SKM-1 treated with dmso at 0.1 percent for 144 hours (cell line): ENCODE data around the gene TSPOAP1.
A peak's percentile ranks its signal among the peaks of the same experiment; 100 is the strongest.

Source experiments
- DNase-seq: peaks from one replicate; lab custom pipeline; 2025; ENCODE audit not compliant: unreplicated experiment; lab: John Stamatoyannopoulos, UW

Gene TSPOAP1

DNA sequence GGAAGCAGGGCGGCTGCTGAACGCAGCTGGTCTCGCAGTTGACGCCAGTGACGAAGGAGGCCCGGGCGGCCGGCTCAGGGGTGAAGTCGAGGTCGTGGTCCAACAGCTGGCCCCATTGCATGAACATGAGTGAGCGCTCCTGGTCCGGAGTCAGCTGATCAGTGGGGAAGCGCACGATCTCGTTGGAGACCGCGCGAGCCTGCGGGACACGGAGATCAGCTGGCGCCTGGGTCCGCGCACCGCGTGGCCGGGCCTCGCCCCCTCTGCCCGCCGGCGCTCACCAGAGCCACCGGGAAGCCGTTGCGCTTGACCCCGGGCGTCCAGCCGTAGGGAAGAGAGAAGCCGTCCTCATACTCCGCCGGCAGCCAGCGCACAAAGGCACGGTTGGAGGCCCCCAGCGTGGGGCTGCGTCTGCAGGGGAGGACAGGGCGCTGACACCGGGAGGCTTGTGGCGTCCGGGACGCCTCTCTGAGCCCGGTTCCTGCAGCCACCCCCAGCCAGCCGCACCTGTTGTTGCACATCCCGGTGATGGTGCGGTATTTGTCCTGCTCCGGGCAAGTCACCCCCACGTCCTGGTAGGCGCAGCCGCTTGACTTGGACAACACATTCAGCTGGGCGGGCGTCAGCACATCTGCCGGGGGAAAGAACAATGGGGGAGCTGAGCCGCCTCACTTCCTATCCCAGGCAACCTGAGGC lies 49.4 kb downstream of the TSPOAP1 start:
- DNase-seq: peak; percentile 45

DNA sequence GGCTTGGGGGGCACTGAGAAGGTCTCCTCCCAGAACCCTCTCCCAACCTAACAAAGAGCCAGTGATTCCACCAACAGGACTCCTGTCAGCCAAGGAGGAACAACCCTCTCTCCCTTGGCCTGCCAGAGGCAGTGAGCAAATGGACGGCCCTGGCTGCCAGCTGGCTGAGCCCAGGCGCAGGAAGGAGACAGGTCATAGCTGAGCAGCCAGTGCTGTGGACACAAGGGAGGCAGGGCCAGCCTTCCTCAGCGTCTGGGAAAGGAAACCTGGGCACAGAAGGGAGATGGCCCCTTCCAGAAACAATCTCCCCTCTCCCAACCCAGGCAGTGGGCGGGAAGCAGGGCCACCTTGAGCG lies 50.0 kb downstream of the TSPOAP1 start:
- DNase-seq: no peak

DNA sequence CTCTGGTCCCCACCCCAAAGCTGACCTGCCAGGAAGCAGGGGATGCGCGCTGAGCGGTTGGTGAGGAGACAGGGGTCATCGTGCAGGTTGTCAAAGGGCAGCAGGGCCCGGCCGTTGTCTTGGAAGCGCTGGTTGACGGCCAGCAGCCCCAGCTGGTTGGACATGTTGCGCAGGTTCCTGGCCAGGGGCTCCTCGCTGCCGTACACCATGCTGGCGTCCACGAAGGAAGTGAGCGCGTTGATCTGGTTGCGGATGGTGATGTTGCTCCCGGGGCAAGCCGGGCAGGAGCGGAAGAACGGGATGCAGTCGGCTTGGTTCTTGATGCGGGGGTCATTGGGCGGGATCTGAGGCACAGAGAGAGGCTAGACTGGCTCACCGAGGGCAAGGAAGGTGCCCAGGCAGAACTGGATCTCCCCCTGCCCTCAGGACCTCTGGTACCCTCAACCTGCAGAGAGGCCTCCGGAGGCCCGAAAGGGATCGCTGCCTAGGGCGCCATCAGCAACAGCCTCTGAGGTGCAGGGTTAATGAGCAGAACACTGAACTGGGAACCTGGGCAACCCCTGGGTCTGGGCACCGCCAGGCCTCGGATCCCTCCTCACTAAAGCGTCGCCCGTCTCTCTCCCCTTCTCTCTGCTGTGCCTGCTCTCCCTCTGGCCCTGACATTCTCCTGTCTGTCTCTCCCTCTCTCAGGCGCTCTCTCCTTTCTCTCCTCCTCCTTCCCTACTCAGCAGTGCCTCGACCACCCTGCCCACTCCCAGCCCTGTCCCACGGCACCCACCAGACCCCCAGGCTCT lies 50.6 kb downstream of the TSPOAP1 start:
- DNase-seq: no peak

DNA sequence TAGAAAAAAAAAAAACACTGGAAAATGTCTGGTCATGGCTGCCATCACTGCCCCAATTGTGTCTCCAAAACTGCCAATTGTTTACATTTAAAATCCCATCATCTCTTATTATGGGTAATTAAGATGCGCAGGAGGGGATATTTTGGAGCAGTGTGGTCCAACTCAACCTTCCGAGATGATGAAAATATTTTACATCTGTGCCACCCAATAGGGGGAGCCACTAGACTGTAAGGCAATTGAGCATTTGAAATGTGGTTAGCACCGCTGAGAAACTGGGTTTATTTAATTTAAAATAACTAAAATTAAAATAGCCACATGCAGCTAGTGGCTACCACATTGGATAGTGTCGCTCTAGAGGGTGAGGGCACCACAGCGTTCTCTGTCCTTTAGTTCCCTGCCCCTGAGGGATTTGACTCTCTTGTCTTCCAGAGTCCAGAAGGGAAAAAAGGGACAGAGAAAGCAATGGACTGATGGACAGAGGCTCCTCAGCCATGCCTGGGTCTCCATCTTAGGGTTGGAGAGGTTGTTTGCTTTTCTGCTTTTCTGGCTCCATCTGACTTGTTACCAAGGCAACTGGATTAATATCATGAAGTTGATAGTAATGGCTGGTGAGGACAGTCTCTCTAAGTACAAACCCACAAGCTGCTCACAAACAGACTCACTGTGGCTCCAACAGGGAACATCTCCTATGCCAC lies 51.3 kb downstream of the TSPOAP1 start:
- no peak for DNase-seq

DNA sequence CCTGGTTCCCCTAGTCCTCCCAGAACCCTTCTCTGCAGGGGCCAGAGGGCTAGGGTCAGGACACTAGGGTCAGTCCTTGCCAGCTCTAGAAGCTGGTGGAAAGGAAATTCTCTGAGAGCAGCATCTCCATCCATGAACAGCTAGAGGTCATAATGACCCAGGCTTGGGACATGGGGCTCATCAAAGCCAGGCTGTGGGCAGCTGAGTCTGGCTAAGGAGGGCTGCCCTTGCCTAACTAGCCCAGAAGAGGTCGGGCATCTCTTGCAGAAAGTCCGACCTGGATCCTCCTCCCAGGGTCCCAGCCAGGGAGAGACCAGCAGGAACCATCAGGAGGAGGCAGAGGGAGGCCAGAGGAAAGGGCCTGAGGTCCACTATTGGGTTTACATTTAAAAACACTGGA lies 52.2 kb downstream of the TSPOAP1 start:
- DNase-seq: no peak

DNA sequence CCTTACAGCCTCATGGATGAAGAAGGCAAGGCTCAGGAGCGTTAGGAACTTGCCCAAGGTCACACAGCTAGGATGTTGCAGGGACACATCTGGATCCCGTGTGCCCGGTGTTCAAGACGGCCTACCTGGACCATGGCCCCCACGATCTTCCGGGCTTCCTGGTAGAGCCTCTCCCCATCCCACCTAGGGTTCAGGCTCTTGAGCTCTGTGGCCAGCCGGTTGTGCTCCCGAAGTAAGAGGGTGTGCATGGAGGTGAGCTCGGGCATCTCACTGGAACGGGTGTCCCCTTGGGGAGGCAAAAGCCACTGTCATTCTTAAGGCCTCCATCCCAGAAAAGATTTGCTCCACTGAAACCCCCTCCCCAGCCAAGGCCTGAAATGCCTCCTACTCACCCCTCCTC lies 53.2 kb downstream of the TSPOAP1 start:
- no peak for DNase-seq

DNA sequence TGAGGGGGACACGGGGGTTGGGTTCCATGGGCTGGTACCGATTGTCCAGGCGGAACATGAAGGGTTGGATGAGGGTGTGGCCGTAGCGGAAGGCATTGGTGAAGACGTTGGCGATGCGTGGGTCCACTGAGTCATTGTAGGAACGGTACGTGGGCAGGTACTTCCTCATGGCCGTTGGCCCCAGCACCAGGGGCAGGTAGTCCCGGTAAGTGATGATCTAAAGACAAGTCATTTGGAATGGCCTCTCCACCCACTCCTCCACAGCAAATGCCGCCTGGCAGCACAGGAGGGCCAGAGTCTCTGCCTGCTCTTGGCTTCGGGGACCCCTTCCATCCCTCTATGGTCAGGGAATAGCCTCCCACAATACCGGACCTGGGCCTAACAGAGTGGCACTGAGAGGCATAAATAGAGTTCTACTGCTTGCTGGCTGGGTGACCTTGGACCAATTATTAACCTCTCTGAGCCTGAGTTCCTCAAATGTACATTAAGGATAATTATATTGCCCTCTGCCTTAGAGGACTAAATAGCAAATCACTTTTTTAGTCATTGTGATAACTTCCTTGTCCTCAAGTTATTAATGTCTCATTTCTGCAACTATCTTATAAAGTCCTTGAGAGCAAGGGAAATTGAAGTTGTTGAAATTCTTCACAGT lies 55.0 kb downstream of the TSPOAP1 start:
- DNase-seq: no peak

DNA sequence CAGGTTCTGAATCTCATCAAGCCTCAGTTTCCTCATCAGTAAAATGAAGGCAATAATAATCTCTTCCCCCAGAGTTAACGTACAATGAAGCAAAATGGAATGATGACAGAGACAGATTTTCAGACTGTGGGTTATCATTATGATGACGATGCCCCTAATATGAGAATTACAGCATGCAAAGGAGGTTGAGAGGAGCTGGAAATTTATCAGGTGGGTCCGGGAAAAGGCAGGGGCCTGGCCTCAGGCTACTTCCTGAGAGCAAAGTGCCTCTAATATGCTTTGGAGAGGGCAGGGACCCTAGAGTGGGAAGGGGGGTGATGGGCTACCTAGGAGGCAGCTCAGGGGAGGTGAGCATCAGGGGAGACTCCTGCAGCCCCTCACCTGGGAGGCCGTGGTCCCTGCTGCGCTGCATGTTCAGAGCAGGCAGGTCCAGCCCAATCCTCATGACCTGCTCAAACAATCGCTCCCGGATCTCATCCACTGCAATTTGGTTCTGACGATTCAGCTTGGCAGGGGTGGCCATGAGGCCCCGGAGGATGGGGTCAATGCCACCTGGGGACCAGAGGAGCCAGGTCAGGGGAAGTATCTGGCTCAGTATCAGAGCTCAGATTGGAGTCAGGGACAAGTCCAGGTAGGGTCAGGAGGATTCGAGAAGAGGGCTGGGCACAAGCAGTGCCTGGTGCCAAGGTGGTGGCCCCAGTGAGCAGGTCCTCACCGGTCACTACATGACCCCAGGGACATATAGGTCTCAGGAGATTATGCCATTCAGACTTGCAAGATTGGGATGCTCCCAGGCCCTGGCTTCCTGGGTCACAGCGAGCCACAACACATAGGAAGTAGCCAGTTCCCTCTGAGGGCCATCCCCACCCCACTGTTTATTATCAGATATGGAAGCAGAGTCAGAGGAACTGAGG lies 56.0 kb downstream of the TSPOAP1 start:
- no peak for DNase-seq

DNA sequence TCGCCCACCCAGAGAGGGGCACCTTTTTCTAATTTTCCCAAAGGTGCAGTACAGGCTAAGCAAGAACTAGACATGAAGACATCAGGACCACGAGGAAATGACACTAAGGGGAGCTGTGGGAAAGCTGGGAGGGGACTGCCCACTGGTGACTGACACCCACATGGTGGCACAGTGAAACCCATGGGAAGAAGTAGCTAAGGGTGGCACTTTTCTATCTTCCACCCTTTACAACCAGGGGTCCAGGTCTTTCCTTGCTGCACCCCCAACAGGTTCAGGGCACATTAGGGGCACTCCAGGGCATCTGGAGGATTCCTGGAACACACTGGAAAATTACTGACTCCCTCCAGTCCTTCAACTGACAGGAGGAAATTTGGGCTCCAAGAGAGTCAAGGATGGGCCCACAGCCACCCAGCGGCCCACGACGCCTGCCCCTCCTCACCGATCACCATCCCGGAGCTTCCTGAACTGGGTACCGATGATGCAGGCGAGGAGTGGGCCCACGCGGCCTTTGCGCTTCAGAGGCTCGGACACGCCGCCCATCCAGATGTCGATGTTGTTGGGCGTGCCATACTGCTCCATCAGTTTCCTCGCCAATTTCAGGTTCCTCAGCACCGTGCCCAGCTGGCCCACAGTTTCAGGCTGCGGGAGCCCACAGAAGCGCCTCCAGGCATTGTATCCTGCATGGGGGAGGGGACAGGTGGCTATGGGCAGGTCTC lies 57.2 kb downstream of the TSPOAP1 start:
- no peak for DNase-seq

DNA sequence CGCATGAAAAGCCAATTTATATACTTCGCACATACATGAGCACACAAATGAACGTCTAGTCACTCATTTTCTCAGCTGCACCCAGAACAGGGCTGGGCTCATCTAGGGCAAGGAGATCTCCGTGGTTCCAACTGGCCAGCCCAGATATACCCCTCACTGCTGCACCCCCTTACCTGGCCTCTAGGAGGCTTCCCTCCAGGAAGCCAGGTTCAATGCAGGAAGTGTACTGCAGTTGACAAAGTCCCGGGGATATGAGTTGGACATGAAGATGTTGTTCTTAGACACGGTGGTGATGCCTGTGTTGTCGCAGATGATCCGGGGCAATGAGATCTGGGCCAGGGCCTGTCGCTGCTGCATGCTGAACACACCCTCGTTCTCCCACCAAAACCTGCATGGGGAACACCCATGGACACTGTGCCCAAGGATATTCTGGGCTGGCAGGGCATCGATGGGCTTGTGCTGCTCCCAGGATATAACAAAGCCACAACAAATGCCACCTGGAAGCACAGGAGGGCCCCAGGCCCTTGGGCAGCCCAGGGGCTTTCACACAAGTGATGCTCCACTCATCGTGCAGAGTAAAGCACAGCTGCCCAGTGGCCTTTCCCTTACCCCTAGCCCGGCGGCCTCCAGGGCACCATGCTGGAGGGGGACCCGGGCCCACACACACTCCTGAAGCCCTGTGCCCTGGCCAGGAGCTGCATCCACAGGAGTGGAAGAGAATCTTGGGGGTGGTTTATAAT lies 57.9 kb downstream of the TSPOAP1 start:
- no peak for DNase-seq

DNA sequence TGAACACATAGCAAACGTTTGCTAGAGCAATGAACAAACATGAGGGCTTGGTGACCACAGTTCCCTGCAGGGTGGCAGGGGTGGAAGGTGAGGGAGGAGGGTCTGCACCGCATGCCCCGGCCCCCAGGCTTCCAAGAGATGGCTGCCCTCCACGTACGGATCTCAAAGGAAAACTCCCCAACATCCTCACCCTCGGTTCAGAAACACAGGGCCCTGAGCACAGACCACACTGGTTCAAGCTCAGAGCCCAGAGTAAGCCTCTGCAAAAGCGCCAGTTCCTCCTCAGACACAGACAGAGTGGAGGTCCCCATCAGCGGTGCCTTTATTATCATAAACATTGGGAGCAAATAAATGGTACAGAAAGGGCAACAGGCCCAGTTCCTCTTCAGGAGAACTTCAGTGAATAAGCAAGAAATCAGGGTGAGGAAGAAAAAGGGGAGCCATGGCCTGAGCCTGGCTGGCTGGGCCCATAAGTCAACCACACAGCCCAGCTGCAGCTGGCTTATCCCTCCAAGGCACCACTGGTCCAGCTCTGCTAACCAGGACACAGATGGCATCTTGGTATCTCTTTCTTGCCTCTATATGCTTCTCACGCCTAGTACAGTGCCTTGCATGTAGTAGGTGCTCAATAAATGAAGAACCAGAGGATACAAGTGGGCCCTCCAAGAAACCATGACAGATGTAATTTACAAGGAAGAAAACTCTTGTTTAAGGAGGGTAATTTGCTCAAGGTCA lies 58.9 kb downstream of the TSPOAP1 start:
- no peak for DNase-seq

DNA sequence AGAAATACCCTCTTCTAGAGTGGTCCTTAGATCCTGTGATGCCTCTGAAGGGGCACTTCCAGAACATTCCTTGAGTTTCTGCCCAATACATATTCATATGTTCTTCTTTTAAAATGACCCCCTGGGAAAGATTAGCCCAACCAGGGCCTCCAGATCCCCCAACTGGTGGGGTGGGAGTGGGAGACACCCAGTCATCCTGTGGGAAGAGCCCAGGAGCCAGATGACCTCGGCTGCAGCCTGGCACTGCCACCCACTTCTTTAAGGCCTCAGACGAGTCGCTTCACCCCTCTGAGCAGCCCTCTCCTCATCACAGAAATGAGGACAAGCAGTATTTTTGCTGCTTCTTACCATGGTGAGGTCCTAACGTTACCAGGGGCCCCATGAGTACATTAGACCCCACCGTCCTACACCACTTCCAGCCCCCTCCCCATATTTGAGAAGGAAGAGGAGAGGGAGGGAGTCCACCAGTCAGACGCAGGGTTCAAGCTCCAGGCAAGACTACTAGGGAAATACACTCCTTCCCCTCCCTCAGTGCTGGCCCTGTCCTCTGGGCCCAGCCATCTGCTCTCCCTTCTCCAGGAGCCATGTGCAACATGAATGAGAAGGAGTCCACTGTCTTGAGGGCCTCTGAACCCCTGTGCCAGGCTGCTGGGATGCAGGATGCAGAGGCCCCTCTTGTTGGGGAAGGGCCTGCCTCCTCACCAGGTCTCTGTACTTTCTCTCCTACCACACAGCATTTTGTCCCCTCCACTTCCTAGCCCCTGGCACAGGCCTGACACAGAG lies 59.6 kb downstream of the TSPOAP1 start:
- no peak for DNase-seq

DNA sequence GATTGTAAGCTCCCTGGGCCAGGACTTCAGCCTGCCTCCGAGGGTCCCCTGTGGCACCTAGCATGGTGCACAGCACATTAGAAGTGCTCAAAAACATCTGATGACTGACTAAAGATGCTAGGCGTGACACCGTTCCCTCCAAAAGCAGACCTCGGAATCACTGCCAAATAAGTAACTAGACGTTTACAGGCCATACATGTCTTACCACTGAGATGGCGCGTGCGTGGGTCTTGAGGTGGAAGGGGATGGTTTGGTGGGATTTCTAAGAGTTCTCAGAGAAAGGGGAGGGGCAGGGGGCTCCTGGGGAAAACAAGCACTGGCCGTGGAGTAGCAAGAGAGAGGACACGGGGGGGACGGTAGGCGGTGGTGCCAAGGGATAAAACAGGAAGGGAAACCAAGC lies 60.3 kb downstream of the TSPOAP1 start:
- DNase-seq: no peak

DNA sequence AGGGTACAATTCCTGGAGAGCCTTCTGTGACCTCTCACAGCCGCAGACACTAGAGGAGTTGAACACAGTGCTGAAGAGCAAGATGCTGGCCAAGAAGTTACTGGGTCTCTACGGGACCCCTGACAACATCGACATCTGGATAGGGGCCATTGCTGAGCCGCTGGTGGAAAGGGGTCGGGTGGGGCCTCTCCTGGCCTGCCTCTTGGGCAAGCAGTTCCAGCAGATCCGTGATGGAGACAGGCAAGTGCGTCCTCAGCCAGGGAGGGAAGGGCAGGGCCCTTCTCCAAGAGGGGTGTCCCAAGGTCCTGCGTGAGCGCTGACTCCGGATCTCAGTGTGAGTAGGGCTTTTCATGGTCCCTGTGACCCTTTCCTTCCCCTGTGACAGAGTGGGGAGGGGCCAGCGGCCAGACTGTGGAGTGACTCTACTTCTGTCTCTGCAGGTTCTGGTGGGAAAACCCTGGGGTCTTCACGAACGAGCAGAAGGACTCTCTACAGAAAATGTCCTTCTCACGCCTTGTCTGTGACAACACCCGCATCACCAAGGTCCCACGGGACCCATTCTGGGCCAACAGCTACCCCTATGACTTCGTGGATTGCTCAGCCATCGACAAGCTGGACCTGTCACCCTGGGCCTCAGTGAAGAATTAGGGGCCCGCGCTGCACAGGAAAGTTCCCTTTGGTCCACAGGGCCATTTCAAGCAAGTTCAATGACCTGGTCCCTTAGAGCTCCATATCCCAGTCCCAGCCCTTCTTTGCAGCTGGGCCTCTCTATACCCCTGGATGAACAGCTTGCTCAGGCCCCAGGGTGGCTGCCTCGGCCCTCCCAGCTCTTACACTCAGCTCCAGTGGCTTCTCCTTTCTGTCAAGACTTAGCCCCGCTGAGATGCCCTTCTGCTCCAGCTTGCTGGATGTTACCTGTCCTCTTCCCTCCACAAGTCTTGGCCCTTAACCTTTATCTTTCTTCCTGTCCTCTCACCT lies 61.0 kb downstream of the TSPOAP1 start:
- peak; percentile 54 for DNase-seq

DNA sequence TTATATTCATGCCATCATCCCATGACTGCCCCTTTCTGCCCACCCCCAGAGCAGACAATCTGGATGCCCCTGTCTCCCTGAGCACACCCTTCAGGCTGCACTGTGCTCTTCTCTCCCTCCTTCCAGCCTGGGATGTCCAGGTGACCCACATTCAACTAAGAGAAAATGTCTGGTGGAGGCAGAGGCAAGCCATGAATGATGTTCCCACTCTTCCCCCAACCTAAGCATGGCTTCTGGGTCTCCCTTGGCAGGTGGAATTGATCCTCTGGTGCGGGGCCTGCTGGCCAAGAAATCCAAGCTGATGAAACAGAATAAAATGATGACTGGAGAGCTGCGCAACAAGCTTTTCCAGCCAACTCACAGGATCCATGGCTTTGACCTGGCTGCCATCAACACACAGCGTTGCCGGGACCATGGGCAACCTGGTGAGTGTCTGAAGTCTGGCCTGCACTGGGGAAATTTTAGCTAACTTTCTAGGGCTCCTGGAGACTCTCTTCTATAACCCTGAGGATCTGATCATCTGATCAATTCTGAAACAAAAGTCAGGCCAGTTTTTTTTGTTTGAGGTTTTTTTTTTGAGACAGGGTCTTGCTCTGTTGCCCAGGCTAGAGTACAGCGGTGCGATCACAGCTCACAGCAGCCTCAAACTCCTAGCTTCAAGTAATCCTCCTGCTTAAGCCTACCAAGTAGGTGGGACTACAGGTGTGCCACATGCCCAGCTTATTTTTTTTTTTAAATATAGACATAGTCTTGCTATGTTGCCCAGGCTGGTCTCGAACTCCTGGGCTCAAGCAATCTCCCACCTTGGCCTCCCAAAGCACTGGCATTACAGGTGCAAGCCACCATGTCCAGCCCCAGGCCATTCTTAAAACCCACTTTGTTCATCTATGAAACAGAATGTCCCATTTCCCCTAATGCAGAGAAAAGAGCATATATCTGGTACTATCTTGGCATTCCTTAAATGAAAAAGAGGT lies 62.4 kb downstream of the TSPOAP1 start:
- no peak for DNase-seq
